K562 (cell line): ENCODE measurements around the gene GLIS2. TPM values are rescaled to one million over a fixed set of nuclear protein-coding genes. Genes with fewer than 3 reads are reported as not detected.

Source experiments
- BHLHE40 ChIP-seq: IDR thresholded peaks from 2 replicates; pipeline ENCODE4 v1.6.1; 2011; ENCODE audit warnings: low read length, improper control_type of control experiment
- CHCHD3 ChIP-seq: fragments of 250-450 bp; sonication (Bioruptor Pico); IDR thresholded peaks from 2 replicates; pipeline ENCODE4 v2.1.2; 2022; ENCODE audit warnings: mild to moderate bottlenecking
- ESRRA ChIP-seq: fragments of 450-650 bp; IDR thresholded peaks from 2 replicates; pipeline ENCODE4 v1.6.1; 2014; ENCODE audit warnings: low read depth, mild to moderate bottlenecking, moderate library complexity, borderline replicate concordance
- ETS2 ChIP-seq: IDR thresholded peaks from 2 replicates; pipeline ENCODE4 v1.6.1; 2016; ENCODE audit warnings: borderline replicate concordance, missing genetic modification characterization, mild to moderate bottlenecking, moderate library complexity, missing compliant biosample characterization; ENCODE audit not compliant: poor library complexity, severe bottlenecking
- HEY1 ChIP-seq: fragments of 250-450 bp; sonication (Bioruptor Pico); IDR thresholded peaks from 2 replicates; pipeline ENCODE4 v1.5.0; 2020; ENCODE audit warnings: mild to moderate bottlenecking, moderate library complexity, borderline replicate concordance
- HMGN3 ChIP-seq: IDR thresholded peaks from 2 replicates; pipeline ENCODE4 v1.6.1; 2011; ENCODE audit warnings: borderline replicate concordance, low read depth, mild to moderate bottlenecking, mixed read lengths, low read length; ENCODE audit not compliant: insufficient read length; ENCODE audit errors: extremely low read depth
- IFI16 ChIP-seq: fragments of 250-450 bp; sonication (Bioruptor Pico); IDR thresholded peaks from 2 replicates; pipeline ENCODE4 v2.1.2; 2022; ENCODE audit warnings: mild to moderate bottlenecking, inconsistent platforms
- POLR2A ChIP-seq: fragments of 450-650 bp; conservative IDR thresholded peaks from 2 replicates; pipeline ENCODE4 v1.6.1; 2016
- RBM17 ChIP-seq: fragments of 200-400 bp; formaldehyde crosslinking; IDR thresholded peaks from 2 replicates; pipeline ENCODE4 v1.6.1; 2017; ENCODE audit warnings: low read depth, mild to moderate bottlenecking, low read length, borderline replicate concordance
- RUNX1 ChIP-seq: sonication (generic); IDR thresholded peaks from 2 replicates; pipeline ENCODE4 v1.6.1; 2016; ENCODE audit warnings: antibody characterized with exemption, low read depth
- ZFPM2 ChIP-seq: fragments of 250-450 bp; sonication (Bioruptor Pico); IDR thresholded peaks from 2 replicates; pipeline ENCODE4 v1.5.1; 2022; ENCODE audit warnings: mild to moderate bottlenecking
- ZKSCAN3 ChIP-seq: fragments of 250-450 bp; sonication (Bioruptor Pico); IDR thresholded peaks from 2 replicates; pipeline ENCODE4 v1.4.0; 2020
- ZNF41 ChIP-seq: fragments of 250-450 bp; sonication (Bioruptor Pico); conservative IDR thresholded peaks from 2 replicates; pipeline ENCODE4 v1.4.0; 2020; ENCODE audit warnings: mild to moderate bottlenecking
- ZNF695 ChIP-seq: fragments of 450-650 bp; formaldehyde crosslinking; IDR thresholded peaks from 2 replicates; pipeline ENCODE4 v1.4.0; 2020; ENCODE audit warnings: mild to moderate bottlenecking, moderate library complexity
- ZNF75A ChIP-seq: fragments of 450-650 bp; formaldehyde crosslinking; IDR thresholded peaks from 2 replicates; pipeline ENCODE4 v1.4.0; 2020; ENCODE audit warnings: mild to moderate bottlenecking
- polyA plus RNA-seq, 8 experiments: library from polyadenylated mRNA; depleted of rRNA in 4 of 8; stranded (reverse) in 5 of 8; unstranded in 3 of 8; fragments of >200 nt; fragmentation: Nextera tagmentation in 2 of 8; fragmentation: Illumina TruSeq in 1 of 8; extraction: Ambion mirVana in 2 of 8; extraction: Trizol in 1 of 8; gene quantifications; 2 replicates each; pipeline versions ENCODE4 v1.2.1 to v1.2.3, GENCODE V29; 2011 to 2014; ENCODE audit warnings: inconsistent platforms in 1 of 8, missing spikeins in 1 of 8
- total RNA-seq, 7 experiments: library from RNA; depleted of rRNA in 6 of 7; stranded (reverse); fragments of >200 nt in 6 of 7; fragmentation: Illumina TruSeq in 2 of 7; extraction: Trizol in 2 of 7; gene quantifications; 2 replicates each; pipeline versions ENCODE4 v1.2.1 to v1.2.3, GENCODE V29; 2011 to 2021; ENCODE audit warnings: low replicate concordance in 1 of 7
- TF ChIP-seq, protein P1 (sequence below): fragments of 250-450 bp; sonication (Bioruptor Pico); IDR thresholded peaks from 2 replicates; pipeline ENCODE4 v1.9.0; 2021; ENCODE audit warnings: mild to moderate bottlenecking, inconsistent platforms
- TF ChIP-seq, protein P2 (sequence below): sonication (generic); formaldehyde crosslinking; IDR thresholded peaks from 2 replicates; pipeline ENCODE4 v1.8.0; 2022; ENCODE audit warnings: missing genetic modification reagents, mild to moderate bottlenecking, moderate library complexity, borderline replicate concordance
- TF ChIP-seq, protein P3 (sequence below), 2 experiments: IDR thresholded peaks; 2 replicates each; pipeline ENCODE4 v1.6.1; 2011; ENCODE audit warnings: borderline replicate concordance in 1 of 2, control low read depth in 1 of 2, low read depth in 1 of 2, low read length in 1 of 2, mild to moderate bottlenecking in 1 of 2, mixed read lengths in 1 of 2, moderate library complexity in 1 of 2; ENCODE audit not compliant: insufficient read depth in 1 of 2, insufficient read length in 1 of 2, poor library complexity in 1 of 2, severe bottlenecking in 1 of 2; ENCODE audit errors: extremely low read depth in 1 of 2
- TF ChIP-seq, protein P4 (sequence below): fragments of 150-350 bp; IDR thresholded peaks from 2 replicates; pipeline ENCODE4 v1.6.1; 2014; ENCODE audit warnings: low read depth, mild to moderate bottlenecking, low read length, borderline replicate concordance

GLIS2 gene
- total and polyA plus RNA-seq, 9 of the 15 experiments (the other 6 are each of a cell fraction or from before 2014, with no cell fraction given): 0.10 to 9.0 (median 0.57) TPM

DNA sequence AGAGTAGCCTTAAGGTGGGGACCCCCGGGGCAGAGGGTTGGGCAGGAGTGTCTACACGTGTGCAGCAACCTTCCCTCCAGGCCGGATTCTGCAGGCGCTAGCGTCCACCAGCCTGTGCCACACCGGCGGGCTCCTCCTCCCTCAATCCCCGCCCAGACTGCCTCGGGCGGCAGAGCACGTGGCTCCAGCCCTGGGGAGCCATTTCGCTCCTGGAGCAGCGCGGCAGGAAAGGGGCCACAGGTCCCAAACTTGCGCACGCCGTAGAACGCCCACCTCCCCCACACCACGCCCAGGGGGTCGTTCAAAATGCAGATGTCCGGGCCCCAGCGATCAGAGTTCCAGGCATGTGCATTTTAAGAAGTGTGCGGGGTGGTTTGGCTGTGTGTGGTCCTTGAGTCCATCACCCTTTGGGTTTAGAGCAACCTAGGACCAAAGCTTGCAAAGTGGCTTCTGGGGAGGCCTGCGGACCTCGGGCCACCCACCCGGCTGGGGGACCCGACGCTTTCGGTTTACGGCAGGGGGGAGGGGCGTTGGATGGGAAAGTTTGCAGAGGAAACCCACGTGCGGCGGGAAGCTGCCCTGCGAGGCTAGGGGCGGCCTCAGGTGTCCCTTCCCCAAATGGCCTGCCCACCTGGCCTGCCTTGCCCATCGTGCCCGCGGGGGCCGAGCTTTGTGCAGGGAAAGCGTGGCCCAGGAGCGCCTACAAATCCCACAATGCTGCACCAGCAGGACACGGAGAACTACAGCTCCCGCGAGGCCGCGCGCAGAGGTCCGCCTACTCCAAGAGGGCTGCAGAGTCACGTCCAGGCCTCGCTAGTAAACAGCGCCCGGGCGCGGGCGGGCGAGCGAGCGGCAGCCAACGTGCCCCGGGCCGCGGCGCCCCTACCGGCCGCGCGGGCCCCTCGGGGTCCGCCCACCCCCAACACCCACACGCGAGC lies 44.4 kb upstream of the GLIS2 start (continued):
- TF ChIP-seq, protein P1, sequence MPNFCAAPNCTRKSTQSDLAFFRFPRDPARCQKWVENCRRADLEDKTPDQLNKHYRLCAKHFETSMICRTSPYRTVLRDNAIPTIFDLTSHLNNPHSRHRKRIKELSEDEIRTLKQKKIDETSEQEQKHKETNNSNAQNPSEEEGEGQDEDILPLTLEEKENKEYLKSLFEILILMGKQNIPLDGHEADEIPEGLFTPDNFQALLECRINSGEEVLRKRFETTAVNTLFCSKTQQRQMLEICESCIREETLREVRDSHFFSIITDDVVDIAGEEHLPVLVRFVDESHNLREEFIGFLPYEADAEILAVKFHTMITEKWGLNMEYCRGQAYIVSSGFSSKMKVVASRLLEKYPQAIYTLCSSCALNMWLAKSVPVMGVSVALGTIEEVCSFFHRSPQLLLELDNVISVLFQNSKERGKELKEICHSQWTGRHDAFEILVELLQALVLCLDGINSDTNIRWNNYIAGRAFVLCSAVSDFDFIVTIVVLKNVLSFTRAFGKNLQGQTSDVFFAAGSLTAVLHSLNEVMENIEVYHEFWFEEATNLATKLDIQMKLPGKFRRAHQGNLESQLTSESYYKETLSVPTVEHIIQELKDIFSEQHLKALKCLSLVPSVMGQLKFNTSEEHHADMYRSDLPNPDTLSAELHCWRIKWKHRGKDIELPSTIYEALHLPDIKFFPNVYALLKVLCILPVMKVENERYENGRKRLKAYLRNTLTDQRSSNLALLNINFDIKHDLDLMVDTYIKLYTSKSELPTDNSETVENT: peak; percentile 63; the same call in 1 of the 2 replicates
- TF ChIP-seq ZKSCAN3: no peak
- no peak for TF ChIP-seq CHCHD3 (CRISPR knock-in tag)
- no peak for TF ChIP-seq IFI16 (CRISPR knock-in tag)
- TF ChIP-seq ZFPM2 (CRISPR knock-in tag): no peak
- 0 out of 2 replicates have a peak, but pooled peaks have one; percentile 6 for TF ChIP-seq ESRRA
- peak; percentile 83 for TF ChIP-seq POLR2A
- no peak for TF ChIP-seq ZNF75A (CRISPR knock-in tag)
- peak; percentile 40 for TF ChIP-seq BHLHE40
- no peak for TF ChIP-seq RUNX1
- no peak for TF ChIP-seq ZNF695 (CRISPR knock-in tag)
- TF ChIP-seq ETS2: no peak
- no peak for TF ChIP-seq HEY1
- no peak; the same call in 1 of the 2 replicates for TF ChIP-seq ZNF41 (CRISPR knock-in tag)
- TF ChIP-seq, protein P2, sequence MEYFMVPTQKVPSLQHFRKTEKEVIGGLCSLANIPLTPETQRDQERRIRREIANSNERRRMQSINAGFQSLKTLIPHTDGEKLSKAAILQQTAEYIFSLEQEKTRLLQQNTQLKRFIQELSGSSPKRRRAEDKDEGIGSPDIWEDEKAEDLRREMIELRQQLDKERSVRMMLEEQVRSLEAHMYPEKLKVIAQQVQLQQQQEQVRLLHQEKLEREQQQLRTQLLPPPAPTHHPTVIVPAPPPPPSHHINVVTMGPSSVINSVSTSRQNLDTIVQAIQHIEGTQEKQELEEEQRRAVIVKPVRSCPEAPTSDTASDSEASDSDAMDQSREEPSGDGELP: peak; percentile 77
- TF ChIP-seq, protein P3, sequence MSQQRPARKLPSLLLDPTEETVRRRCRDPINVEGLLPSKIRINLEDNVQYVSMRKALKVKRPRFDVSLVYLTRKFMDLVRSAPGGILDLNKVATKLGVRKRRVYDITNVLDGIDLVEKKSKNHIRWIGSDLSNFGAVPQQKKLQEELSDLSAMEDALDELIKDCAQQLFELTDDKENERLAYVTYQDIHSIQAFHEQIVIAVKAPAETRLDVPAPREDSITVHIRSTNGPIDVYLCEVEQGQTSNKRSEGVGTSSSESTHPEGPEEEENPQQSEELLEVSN (IDR thresholded peaks at IDR 0.05; ENCODE audit: borderline replicate concordance in 1 of 2, extremely low read depth in 1 of 2, insufficient read depth in 1 of 2, insufficient read length in 1 of 2, low read depth in 1 of 2, low read length in 1 of 2, poor library complexity in 1 of 2, severe bottlenecking in 1 of 2): peak; percentile 96 to 98
- peak; percentile 61 for TF ChIP-seq HMGN3
- no peak for TF ChIP-seq RBM17
- TF ChIP-seq, protein P4, sequence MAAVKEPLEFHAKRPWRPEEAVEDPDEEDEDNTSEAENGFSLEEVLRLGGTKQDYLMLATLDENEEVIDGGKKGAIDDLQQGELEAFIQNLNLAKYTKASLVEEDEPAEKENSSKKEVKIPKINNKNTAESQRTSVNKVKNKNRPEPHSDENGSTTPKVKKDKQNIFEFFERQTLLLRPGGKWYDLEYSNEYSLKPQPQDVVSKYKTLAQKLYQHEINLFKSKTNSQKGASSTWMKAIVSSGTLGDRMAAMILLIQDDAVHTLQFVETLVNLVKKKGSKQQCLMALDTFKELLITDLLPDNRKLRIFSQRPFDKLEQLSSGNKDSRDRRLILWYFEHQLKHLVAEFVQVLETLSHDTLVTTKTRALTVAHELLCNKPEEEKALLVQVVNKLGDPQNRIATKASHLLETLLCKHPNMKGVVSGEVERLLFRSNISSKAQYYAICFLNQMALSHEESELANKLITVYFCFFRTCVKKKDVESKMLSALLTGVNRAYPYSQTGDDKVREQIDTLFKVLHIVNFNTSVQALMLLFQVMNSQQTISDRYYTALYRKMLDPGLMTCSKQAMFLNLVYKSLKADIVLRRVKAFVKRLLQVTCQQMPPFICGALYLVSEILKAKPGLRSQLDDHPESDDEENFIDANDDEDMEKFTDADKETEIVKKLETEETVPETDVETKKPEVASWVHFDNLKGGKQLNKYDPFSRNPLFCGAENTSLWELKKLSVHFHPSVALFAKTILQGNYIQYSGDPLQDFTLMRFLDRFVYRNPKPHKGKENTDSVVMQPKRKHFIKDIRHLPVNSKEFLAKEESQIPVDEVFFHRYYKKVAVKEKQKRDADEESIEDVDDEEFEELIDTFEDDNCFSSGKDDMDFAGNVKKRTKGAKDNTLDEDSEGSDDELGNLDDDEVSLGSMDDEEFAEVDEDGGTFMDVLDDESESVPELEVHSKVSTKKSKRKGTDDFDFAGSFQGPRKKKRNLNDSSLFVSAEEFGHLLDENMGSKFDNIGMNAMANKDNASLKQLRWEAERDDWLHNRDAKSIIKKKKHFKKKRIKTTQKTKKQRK: no peak
